Epithelial cell of proximal tubule (primary cell): ENCODE results near the gene SYNE3. TPM values are rescaled to one million over a fixed set of nuclear protein-coding genes. Genes with fewer than 3 reads are reported as not detected.

Experiments used
- DNase-seq: peaks from one replicate; pipeline ENCODE4 v3.0.0-alpha.2; 2011; ENCODE audit warnings: low read depth
- H3K4me3 ChIP-seq: 2 replicates; pipeline ENCODE4 v1.5.1; 2011; ENCODE audit warnings: low read depth, mild to moderate bottlenecking, low read length
- total RNA-seq: library from RNA; depleted of rRNA; stranded (reverse); fragments of >200 nt; gene quantifications from 2 replicates; pipeline ENCODE4 v1.2.3, GENCODE V29; 2015
- TF ChIP-seq, protein P1 (sequence below): conservative IDR thresholded peaks from 2 replicates; pipeline ENCODE4 v1.5.1; 2012; ENCODE audit warnings: low read depth, mild to moderate bottlenecking, low read length

SYNE3 gene
- total RNA-seq, 1 donor from 2014 or later = not detected

DNA sequence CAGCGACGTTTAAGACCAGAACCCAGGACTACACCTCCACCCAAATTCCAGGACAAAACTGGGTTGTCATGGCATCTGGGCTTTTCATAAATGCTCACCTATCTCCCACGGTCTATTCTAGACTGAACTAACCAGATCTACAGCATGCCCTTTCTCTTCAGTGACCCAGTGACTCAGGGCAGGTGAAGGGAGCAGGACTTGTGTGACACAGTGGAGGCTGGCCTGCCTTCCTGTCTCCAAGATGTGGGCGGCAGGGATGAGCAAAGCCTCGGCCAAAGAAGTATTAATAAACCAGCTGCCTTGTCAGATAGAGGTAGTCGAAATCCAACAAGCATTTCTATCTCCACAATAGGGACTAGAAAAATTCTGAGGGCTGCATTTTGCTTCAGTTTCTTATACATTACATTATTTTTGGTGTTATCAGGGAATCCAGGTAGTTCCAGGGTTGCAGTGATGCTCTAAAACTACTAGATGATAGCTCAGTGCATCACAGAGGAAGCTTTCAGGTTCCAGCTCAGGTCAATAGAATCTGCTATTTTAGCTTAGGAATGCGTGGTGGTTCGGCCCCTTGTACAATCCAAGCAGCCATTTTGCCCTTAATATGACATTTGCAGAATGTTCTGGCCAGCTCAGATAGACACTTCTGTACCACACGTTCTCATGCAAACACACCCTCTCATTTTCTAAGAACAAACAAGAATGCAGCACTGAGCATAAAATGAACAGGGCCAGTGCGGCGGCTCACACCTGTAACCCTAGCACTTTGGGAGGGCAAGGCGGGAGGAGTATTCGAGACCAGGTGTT, 14.2 kb upstream of the SYNE3 start:
- H3K4me3 ChIP-seq = no peak overlapping the region
- DNase-seq = no peak
- TF ChIP-seq, protein P1, sequence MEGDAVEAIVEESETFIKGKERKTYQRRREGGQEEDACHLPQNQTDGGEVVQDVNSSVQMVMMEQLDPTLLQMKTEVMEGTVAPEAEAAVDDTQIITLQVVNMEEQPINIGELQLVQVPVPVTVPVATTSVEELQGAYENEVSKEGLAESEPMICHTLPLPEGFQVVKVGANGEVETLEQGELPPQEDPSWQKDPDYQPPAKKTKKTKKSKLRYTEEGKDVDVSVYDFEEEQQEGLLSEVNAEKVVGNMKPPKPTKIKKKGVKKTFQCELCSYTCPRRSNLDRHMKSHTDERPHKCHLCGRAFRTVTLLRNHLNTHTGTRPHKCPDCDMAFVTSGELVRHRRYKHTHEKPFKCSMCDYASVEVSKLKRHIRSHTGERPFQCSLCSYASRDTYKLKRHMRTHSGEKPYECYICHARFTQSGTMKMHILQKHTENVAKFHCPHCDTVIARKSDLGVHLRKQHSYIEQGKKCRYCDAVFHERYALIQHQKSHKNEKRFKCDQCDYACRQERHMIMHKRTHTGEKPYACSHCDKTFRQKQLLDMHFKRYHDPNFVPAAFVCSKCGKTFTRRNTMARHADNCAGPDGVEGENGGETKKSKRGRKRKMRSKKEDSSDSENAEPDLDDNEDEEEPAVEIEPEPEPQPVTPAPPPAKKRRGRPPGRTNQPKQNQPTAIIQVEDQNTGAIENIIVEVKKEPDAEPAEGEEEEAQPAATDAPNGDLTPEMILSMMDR = no peak

DNA sequence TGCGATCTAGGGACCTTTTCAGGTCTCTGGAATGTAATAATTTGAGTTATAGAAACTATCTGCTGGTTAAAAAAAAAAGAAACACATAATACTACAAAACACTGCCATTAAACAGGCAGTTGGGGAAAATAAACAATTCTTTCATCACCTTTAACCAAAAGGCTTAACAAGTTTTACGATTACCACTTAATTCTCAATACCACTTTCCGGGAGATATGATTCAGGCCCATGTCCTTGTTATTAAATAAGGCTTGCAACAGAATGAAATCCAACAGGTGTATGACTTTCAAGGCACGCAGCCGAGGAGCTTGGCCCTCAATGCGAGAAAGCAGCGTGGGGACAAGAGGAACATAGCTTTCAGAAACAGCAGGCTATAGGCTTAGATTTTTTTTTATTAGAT, 12.8 kb upstream of the SYNE3 start:
- TF ChIP-seq, protein P1 = no peak
- DNase-seq = no peak
- H3K4me3 ChIP-seq = no peak overlapping the region

DNA sequence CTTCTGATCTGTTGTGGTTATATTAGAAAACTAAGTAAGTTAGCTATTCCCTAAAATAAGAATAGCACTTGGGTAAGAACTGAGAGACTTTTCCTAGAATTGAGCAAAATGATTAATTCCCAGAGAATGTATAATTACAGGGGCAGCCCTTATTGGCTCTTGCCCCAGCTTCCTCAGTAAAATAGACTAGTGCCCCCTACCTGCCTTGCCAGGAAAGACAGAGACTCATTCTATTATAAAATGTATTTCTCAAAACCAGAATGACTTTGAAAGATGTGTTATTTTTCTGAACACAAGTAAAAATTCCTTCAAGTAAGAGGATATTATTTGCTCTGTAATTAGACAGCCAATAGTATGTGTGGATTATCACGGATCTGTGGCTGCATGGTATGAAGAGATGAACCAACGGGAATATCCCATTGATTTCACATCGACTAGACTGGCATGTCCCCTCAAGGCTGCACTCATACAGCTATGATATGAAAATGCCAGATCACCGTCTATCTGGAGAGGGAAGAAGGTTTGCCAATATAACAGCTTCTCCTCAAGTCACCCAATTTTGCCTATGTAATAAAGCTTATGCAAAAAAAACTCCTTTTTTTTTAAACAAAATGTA, 11.0 kb upstream of the SYNE3 start:
- DNase-seq = no peak
- H3K4me3 ChIP-seq = no peak overlapping the region
- TF ChIP-seq, protein P1 = peak; percentile 82

DNA sequence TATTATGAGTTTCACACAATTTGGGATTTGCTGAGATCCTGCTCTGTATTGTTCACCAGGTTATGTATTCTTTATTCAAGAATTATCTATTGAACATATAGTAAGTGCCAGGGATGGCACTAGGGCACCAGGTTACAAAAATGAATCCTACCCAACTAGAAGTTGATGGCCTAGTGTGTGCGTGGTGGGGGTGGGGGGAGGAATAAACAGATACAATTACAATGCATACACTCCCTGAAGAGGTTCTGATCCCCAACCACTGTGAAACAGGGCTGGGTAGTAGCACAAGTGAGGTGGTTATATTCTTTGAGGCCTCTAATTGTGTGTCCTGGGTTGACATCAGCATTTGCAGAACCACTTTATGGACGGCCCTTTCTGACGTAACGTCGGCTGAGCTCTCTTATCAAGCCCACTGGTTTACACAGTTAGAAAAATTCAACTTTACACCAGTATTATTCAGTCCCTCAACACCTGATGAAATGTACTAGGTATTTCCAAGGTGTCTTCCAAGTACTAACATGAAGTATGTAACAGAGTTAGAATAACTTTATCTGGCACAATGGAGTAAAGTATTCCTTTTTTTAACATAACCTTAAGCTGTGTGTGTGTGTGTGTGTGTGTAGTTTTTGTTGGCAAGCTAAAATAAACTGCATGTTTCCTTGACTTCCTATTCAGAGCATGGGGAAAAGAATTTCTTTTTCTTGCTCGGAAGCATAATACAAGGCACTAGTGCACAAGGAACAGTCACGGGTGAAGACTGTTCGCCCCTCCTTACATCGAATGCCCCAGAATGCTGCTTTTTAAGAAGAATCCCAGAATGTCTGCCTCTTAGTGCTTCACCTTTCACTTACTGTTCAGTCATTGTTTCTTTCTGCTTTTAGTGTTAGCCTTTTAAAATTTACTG, 10.3 kb upstream of the SYNE3 start:
- TF ChIP-seq, protein P1 = no peak
- H3K4me3 ChIP-seq = no peak overlapping the region
- no peak for DNase-seq

DNA sequence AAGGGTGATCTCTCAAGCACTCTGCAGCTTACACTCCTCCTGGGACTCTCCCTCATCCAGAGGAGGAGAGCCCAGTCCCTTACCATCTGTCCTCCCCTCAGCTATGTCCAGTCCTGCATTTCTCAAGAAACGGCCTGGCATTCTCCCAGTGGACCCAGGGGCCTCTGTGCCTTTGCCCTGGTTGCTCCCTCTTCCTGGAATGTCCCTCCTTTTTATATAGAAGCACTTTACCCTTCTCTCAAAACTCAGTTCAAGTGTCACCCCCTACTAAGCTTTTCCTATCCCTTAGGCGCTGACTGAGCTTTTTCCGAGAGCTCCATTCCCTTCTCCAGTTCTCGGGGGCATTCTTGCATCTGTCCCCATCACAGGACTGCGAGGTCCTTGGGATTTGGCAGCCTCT, 9.5 kb upstream of the SYNE3 start:
- H3K4me3 ChIP-seq = no peak overlapping the region

DNA sequence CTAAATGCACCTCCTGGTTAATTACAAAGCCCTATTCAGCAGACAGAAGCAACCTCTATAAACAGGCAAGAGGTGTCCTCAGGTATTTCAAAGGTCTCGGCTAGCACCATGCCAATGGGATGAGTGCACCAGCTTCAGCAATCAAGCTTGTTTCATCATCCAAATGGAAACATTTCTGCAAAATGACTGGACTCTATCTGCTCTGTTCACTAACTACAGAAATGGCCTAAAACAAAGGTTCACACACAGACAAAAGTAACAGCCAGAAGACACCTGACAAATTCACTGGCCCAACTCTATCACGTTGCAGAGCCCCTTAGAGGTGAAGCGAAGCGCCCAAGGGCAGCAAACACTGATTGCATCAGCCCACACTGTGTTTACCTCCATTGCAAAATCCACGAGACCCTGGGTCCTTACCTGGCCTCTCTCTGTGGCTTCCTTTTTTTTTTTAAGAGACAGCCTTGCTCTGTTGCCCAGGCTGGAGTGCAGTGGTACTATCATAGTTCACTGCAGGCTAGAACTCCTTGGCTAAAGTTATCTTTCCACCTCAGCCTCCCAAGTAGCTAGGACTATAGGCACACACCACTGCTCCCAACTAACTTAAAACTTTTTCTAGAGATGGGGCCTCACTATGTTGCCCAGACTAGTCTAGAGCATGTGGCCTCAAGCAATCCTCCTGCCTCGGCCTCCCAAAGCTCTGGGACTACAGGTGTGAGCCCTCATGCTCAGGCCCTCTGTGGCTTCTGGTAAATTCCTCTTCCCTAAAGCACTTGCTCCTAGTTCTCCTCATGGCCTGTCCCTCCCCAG, 8.5 kb upstream of the SYNE3 start:
- TF ChIP-seq, protein P1 = no peak
- DNase-seq = peak; percentile 56

More for the DNA sequence above, 9.5 kb upstream of the SYNE3 start:
- TF ChIP-seq, protein P1 = no peak
- no peak for DNase-seq

More for the DNA sequence above, 8.5 kb upstream of the SYNE3 start:
- H3K4me3 ChIP-seq = no peak overlapping the region
